A549 (cell line): Measurements from ENCODE around the gene TRIM2. TPM values are rescaled to one million over a fixed set of nuclear protein-coding genes. Genes with fewer than 3 reads are reported as not detected.
A peak's percentile ranks its signal among the peaks of the same experiment; 100 is the strongest.

ENCODE experiments used
- ATAC-seq, 2 experiments: fragments of 200-7000 bp in 1 of 2; fragments of >200 bp in 1 of 2; cut with Nextera tagmentation in 1 of 2; cut with Tn5 transposase in 1 of 2; 3 replicates each; pipeline versions ENCODE4 v1.8.0 to v1.9.1; 2018 to 2020; ENCODE audit warnings: mild to moderate bottlenecking in 1 of 2, moderate library complexity in 1 of 2
- CTCF ChIA-PET: fragments of 300-600 bp; sonication (Branson Sonifier 250); formaldehyde crosslinking; extraction: SDS; loops from one replicate; lab custom pipeline; 2021; ENCODE audit warnings: antibody characterized with exemption, inconsistent platforms; lab: Yijun Ruan, JAX
- POLR2A ChIA-PET: fragments of 350-600 bp; formaldehyde crosslinking; extraction: SDS; loops from one replicate; lab custom pipeline; 2021; ENCODE audit warnings: antibody characterized with exemption, inconsistent platforms; lab: Yijun Ruan, JAX
- DNase-seq, 2 experiments: peaks; one replicate each; pipeline versions ENCODE4 v3.0.0 to v3.0.0-alpha.2; 2011 to 2016; ENCODE audit warnings: low read depth in 1 of 2, low spot score in 1 of 2
- FAIRE-seq: peaks from 2 replicates; lab custom pipeline; 2011; peaks lifted over from hg19 to GRCh38; lab: Jason Lieb, UNC
- H3K27ac ChIP-seq, 2 experiments: fragments of >200 bp; sonication (Bioruptor Twin); formaldehyde crosslinking; 3 replicates each; pipeline ENCODE4 v1.5.1; 2016 to 2017
- H3K4me1 ChIP-seq: fragments of >200 bp; sonication (Bioruptor Twin); formaldehyde crosslinking; 3 replicates; pipeline ENCODE4 v1.6.1; 2016
- H3K4me2 ChIP-seq: fragments of >200 bp; sonication (Bioruptor Twin); formaldehyde crosslinking; 3 replicates; pipeline ENCODE4 v1.6.1; 2016
- H3K4me3 ChIP-seq: fragments of >200 bp; sonication (Bioruptor Twin); formaldehyde crosslinking; 3 replicates; pipeline ENCODE4 v1.5.1; 2016
- H3K9me3 ChIP-seq: fragments of >200 bp; sonication (Bioruptor Twin); formaldehyde crosslinking; 3 replicates; pipeline ENCODE4 v1.6.1; 2016
- CBX8 ChIP-seq: fragments of 200-600 bp; sonication (generic); IDR thresholded peaks from 2 replicates; pipeline ENCODE4 v1.6.1; 2016
- CHD4 ChIP-seq: fragments of 200-600 bp; sonication (generic); IDR thresholded peaks from 2 replicates; pipeline ENCODE4 v1.6.1; 2016; ENCODE audit warnings: antibody characterized with exemption, mild to moderate bottlenecking, borderline replicate concordance
- EHF ChIP-seq: fragments of 250-450 bp; sonication (Bioruptor Pico); IDR thresholded peaks from 2 replicates; pipeline ENCODE4 v1.5.0; 2020; ENCODE audit warnings: mild to moderate bottlenecking
- ELK1 ChIP-seq: fragments of 150-350 bp; IDR thresholded peaks from 2 replicates; pipeline ENCODE4 v1.6.1; 2014; ENCODE audit warnings: low read depth, mild to moderate bottlenecking, low read length
- EP300 ChIP-seq, 2 experiments: fragments of >200 bp; sonication (Bioruptor Twin); formaldehyde crosslinking; IDR thresholded peaks; 2 replicates in 1 of 2; 3 replicates in 1 of 2; pipeline ENCODE4 v1.6.1; 2016 to 2017
- ESRRA ChIP-seq: fragments of 150-350 bp; IDR thresholded peaks from 2 replicates; pipeline ENCODE4 v1.6.1; 2014; ENCODE audit warnings: mild to moderate bottlenecking, low read length, borderline replicate concordance
- FOSB ChIP-seq: fragments of 250-450 bp; sonication (Bioruptor Pico); IDR thresholded peaks from 2 replicates; pipeline ENCODE4 v1.5.0; 2020; ENCODE audit warnings: mild to moderate bottlenecking, moderate library complexity
- FOSL2 ChIP-seq, 2 experiments: fragments of 450-650 bp in 1 of 2; fragments of >200 bp in 1 of 2; sonication (Bioruptor Twin) in 1 of 2; formaldehyde crosslinking; IDR thresholded peaks; 2 replicates each; pipeline versions ENCODE4 v1.5.0 to v1.6.1; 2016 to 2020; ENCODE audit warnings: mild to moderate bottlenecking in 1 of 2, moderate library complexity in 1 of 2
- GATA3 ChIP-seq: IDR thresholded peaks from 2 replicates; pipeline ENCODE4 v1.6.1; 2012; ENCODE audit warnings: borderline replicate concordance
- HES2 ChIP-seq: fragments of >200 bp; sonication (Bioruptor Twin); formaldehyde crosslinking; IDR thresholded peaks from 2 replicates; pipeline ENCODE4 v1.6.1; 2016
- HEYL ChIP-seq: fragments of 250-450 bp; sonication (Bioruptor Pico); IDR thresholded peaks from 2 replicates; pipeline ENCODE4 v1.8.0; 2021; ENCODE audit warnings: mild to moderate bottlenecking, moderate library complexity
- HMGXB4 ChIP-seq: fragments of 250-450 bp; sonication (Bioruptor Pico); IDR thresholded peaks from 2 replicates; pipeline ENCODE4 v1.5.0; 2021; ENCODE audit warnings: mild to moderate bottlenecking, moderate library complexity, borderline replicate concordance
- HOXB13 ChIP-seq: fragments of 250-450 bp; sonication (Bioruptor Pico); IDR thresholded peaks from 2 replicates; pipeline ENCODE4 v1.5.0; 2020; ENCODE audit warnings: low read depth, mild to moderate bottlenecking, moderate library complexity
- JUN ChIP-seq, 2 experiments: fragments of >200 bp; sonication (Bioruptor Twin); formaldehyde crosslinking; IDR thresholded peaks; 2 replicates in 1 of 2; 3 replicates in 1 of 2; pipeline ENCODE4 v1.6.1; 2016 to 2017
- JUNB ChIP-seq: fragments of >200 bp; sonication (Bioruptor Twin); formaldehyde crosslinking; IDR thresholded peaks from 2 replicates; pipeline ENCODE4 v1.6.1; 2016
- KDM1A ChIP-seq: fragments of 200-600 bp; sonication (generic); IDR thresholded peaks from 2 replicates; pipeline ENCODE4 v1.6.1; 2016; ENCODE audit warnings: low read depth, mild to moderate bottlenecking
- MAFK ChIP-seq: fragments of 450-650 bp; IDR thresholded peaks from 2 replicates; pipeline ENCODE4 v1.6.1; 2014; ENCODE audit not compliant: partially characterized antibody
- MAX ChIP-seq: IDR thresholded peaks from 2 replicates; pipeline ENCODE4 v1.6.1; 2012
- NPAS2 ChIP-seq: fragments of 250-450 bp; sonication (Bioruptor Pico); IDR thresholded peaks from 2 replicates; pipeline ENCODE4 v1.8.0; 2022; ENCODE audit warnings: mild to moderate bottlenecking, moderate library complexity, borderline replicate concordance
- NR3C1 ChIP-seq: fragments of >200 bp; sonication (Bioruptor Twin); formaldehyde crosslinking; IDR thresholded peaks from 3 replicates; pipeline ENCODE4 v1.6.1; 2017
- PHF8 ChIP-seq: fragments of 200-600 bp; sonication (generic); IDR thresholded peaks from 2 replicates; pipeline ENCODE4 v1.6.1; 2016; ENCODE audit warnings: low read depth, mild to moderate bottlenecking, antibody characterized with exemption, moderate library complexity, borderline replicate concordance
- RAD21 ChIP-seq, 2 experiments: fragments of >200 bp in 1 of 2; sonication (Bioruptor Twin) in 1 of 2; formaldehyde crosslinking in 1 of 2; IDR thresholded peaks in 1 of 2; conservative IDR thresholded peaks in 1 of 2; 2 replicates in 1 of 2; 3 replicates in 1 of 2; pipeline ENCODE4 v1.6.1; 2012 to 2018; ENCODE audit warnings: inconsistent platforms in 1 of 2
- RARB ChIP-seq: fragments of 250-450 bp; sonication (Bioruptor Pico); IDR thresholded peaks from 2 replicates; pipeline ENCODE4 v1.8.0; 2021; ENCODE audit warnings: mild to moderate bottlenecking, moderate library complexity
- RCOR1 ChIP-seq: fragments of 150-350 bp; IDR thresholded peaks from 2 replicates; pipeline ENCODE4 v1.6.1; 2014; ENCODE audit warnings: antibody characterized with exemption, low read length, low read depth
- USF2 ChIP-seq: fragments of 450-650 bp; IDR thresholded peaks from 2 replicates; pipeline ENCODE4 v1.6.1; 2014; ENCODE audit warnings: antibody characterized with exemption
- ZC3H11A ChIP-seq: fragments of 450-650 bp; IDR thresholded peaks from 2 replicates; pipeline ENCODE4 v1.6.1; 2014; ENCODE audit warnings: antibody characterized with exemption, mild to moderate bottlenecking
- ZNF302 ChIP-seq: fragments of 250-450 bp; sonication (Bioruptor Pico); IDR thresholded peaks from 2 replicates; pipeline ENCODE4 v1.9.0; 2021; ENCODE audit warnings: inconsistent platforms, mild to moderate bottlenecking, moderate library complexity
- WGBS: methylation state at CpG from one replicate; pipeline ENCODE4 v1.1.6; 2017; ENCODE audit errors: missing lambda C conversion rate; 5-methylcytosine and 5-hydroxymethylcytosine counted together
- polyA plus RNA-seq, 4 experiments: library from polyadenylated mRNA; depleted of rRNA in 3 of 4; stranded (reverse); fragments of >200 nt; fragmentation: RNase III in 1 of 4; extraction: RNeasy Plus Mini Kit Qiagen cat#74134 plus additional on column Dnase treatment in 1 of 4; gene quantifications; 2 replicates in 3 of 4; 3 replicates in 1 of 4; pipeline ENCODE4 v1.2.3, GENCODE V29; 2011 to 2017

Gene TRIM2
- polyA plus RNA-seq, 2 of the 4 experiments (the other 2 are of a cell fraction), result 0.92 to 1.4 TPM

GRCh38 chr4:153371701-153372234, 167.5 kb downstream of the TRIM2 start:
- TF ChIP-seq ZC3H11A (no peak), RAD21 (conservative IDR thresholded peaks at IDR 0.05 in 1 of 2, IDR thresholded peaks at IDR 0.05 in 1 of 2) (no peak), HES2 (no peak), JUNB (no peak), CBX8 (no peak), CHD4 (no peak), RARB (CRISPR knock-in tag) (no peak), ESRRA (no peak), PHF8 (no peak), KDM1A (no peak), FOSL2 (IDR thresholded peaks at IDR 0.05) (no peak), FOSL2 (CRISPR knock-in tag; IDR thresholded peaks at IDR 0.05) (no peak), USF2 (no peak), ZNF302 (CRISPR knock-in tag) (no peak), HEYL (CRISPR knock-in tag) (no peak), EP300 (IDR thresholded peaks at IDR 0.05) (no peak), NR3C1 (no peak), RCOR1 (no peak), JUN (IDR thresholded peaks at IDR 0.05) (no peak)
- DNase-seq (no peak), FAIRE-seq (no peak), ATAC-seq (no peak)
- CTCF ChIA-PET, result interaction anchor here (1.3 to 1.4 kb wide), 2 partner anchors 12 to 17 kb away, joined by 3 read pairs; no protein-coding TSS in a partner anchor
- WGBS, result 92% methylated on average over 6 of the region's 6 CpGs
- H3K4me2 ChIP-seq, result no peak overlapping the region
- no peaks in the 10 kb centered on the region for H3K4me1 ChIP-seq
- POLR2A ChIA-PET, result no interaction called here
- H3K4me3 ChIP-seq, result no peak overlapping the region
- H3K27ac ChIP-seq, result no peak overlapping the region
- no peaks in the 10 kb centered on the region; the same call in 2 of the 3 replicates for H3K9me3 ChIP-seq

- POLR2A ChIA-PET, result no interaction called here
Measured at GRCh38 chr4:153372967-153373562, 168.8 kb downstream of the TRIM2 start.

GRCh38 chr4:153374442-153374841, 170.2 kb downstream of the TRIM2 start:
- FAIRE-seq, result no peak

More at GRCh38 chr4:153372967-153373562, 168.8 kb downstream of the TRIM2 start:
- FAIRE-seq (no peak), DNase-seq (no peak), ATAC-seq (no peak)
- Histone ChIP-seq H3K4me3 (no peak overlapping the region), H3K4me2 (no peak overlapping the region), H3K4me1 (no peaks in the 10 kb centered on the region), H3K27ac (no peak overlapping the region), H3K9me3 (no peaks in the 10 kb centered on the region; the same call in 2 of the 3 replicates)
- 96% methylated on average over 1 of the region's 1 CpG for WGBS
- TF ChIP-seq MAFK (peak; percentile 31), MAX (no peak), FOSB (CRISPR knock-in tag) (no peak), HOXB13 (no peak), CBX8 (no peak), RCOR1 (no peak), NPAS2 (CRISPR knock-in tag) (no peak), GATA3 (no peak)
- CTCF ChIA-PET, result interaction anchor here (0.6 to 1.5 kb wide), 4 partner anchors 11 to 884 kb away, joined by 3 to 4 read pairs (median 3); no protein-coding TSS in a partner anchor

More at GRCh38 chr4:153374442-153374841, 170.2 kb downstream of the TRIM2 start:
- Histone ChIP-seq H3K9me3 (no peaks in the 10 kb centered on the region; the same call in 2 of the 3 replicates), H3K27ac (no peak overlapping the region), H3K4me3 (no peak overlapping the region), H3K4me1 (no peaks in the 10 kb centered on the region), H3K4me2 (no peak overlapping the region)
- no peak for TF ChIP-seq ELK1
- TF ChIP-seq EHF, result no peak
- TF ChIP-seq ZNF302 (CRISPR knock-in tag), result no peak
- TF ChIP-seq HMGXB4 (CRISPR knock-in tag), result no peak
- ATAC-seq (no peak), DNase-seq (no peak)
- CTCF ChIA-PET, result interaction anchor here (0.6 to 1.8 kb wide), 3 partner anchors 12 to 30 kb away, joined by 3 to 6 read pairs (median 4); partner anchors contain the start of gene MND1
- POLR2A ChIA-PET, result no interaction called here
- WGBS, result 92% methylated on average over 2 of the region's 2 CpGs
